Measurements from ENCODE around the gene NPHP4. TPM values are rescaled to one million over a fixed set of nuclear protein-coding genes. Genes with fewer than 3 reads are reported as not detected.

Gene NPHP4
- total and polyA plus RNA-seq, 2 donors (not counting 3 experiments of a cell fraction or from before 2014, with no cell fraction given) = 4.4 to 11.7 TPM

DNA sequence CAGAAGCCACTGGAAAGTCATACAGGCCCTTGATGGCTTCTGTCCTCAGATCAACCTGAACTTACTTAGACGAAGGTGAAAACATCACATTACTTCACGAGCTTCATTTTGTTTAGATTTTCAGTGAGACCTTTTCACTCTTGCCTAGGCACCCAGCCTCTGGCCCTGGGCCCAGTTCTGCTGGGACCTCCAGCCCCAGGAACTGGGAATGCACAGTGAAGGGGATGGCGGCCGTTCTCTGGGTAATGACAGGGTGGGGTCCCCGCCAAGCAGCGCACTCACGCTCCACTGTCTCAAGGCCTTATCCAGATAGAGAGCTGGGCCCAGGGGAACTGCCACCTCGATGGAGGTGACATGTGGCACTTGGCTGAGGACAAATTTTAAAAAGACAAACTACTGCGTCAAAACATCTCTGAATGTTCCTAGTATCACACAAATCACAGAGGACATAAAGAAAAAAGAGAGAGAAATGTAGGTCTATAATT lies 54.8 kb downstream of the NPHP4 start:
- Histone ChIP-seq H3K4me2 (ENCODE audit: insufficient read depth, low read length) (no peak overlapping the region), H3K27ac (ENCODE audit: insufficient read depth, low read depth, low read length) (no peak overlapping the region), H3K79me2 (ENCODE audit: control insufficient read depth, insufficient read depth, low read length) (no peaks in the 10 kb centered on the region), H3K9me3 (replicated peaks; ENCODE audit: control insufficient read depth, insufficient read depth, low read length) (no peaks in the 10 kb centered on the region), H2AFZ (ENCODE audit: low read depth, low read length) (no peak overlapping the region), H3K9me1 (replicated peaks; ENCODE audit: control insufficient read depth, extremely low read depth, insufficient read depth, low read length) (no peaks in the 10 kb centered on the region), H3K4me3 (replicated peaks in 1 of 3; ENCODE audit: insufficient read depth in 1 of 3, low read depth in 1 of 3, low read length in 3 of 3) (no peak overlapping the region), H4K20me1 (replicated peaks; ENCODE audit: control insufficient read depth, extremely low read depth, insufficient read depth, low read length) (no peaks in the 10 kb centered on the region), H3K9ac (replicated peaks; ENCODE audit: extremely low read depth, insufficient read depth, low read length) (no peak overlapping the region), H3K36me3 (ENCODE audit: control insufficient read depth in 2 of 2, extremely low read depth in 1 of 2, insufficient read depth in 2 of 2, low read length in 2 of 2) (peaks cover 0 to 4% of the 10 kb centered on the region in 2 experiments), H3K27me3 (ENCODE audit: control insufficient read depth in 2 of 2, insufficient read depth in 2 of 2, low read length in 2 of 2) (no peaks in the 10 kb centered on the region), H3K4me1 (ENCODE audit: control insufficient read depth, extremely low read depth, insufficient read depth, low read length) (no peaks in the 10 kb centered on the region)
- ChIA-PET CTCF (no interaction called here), POLR2A (no interaction called here)
- no peak for DNase-seq (ENCODE audit: low read depth, low spot score)
- intact Hi-C loops (cut with micrococcal nuclease) (no loop called here), dilution Hi-C loops (cut with MboI; ENCODE audit: extremely low pct_ligation_motif_present, low sequenced_read_pairs) (no loop called here)
- no TSS peak for BruUV-seq (replicated peaks)
- TF ChIP-seq POLR2AphosphoS5 (IDR thresholded peaks at IDR 0.05; ENCODE audit: insufficient read depth, low read depth, low read length) = no peak
- no peak for TF ChIP-seq EZH2 (IDR thresholded peaks at IDR 0.05; ENCODE audit: borderline replicate concordance, low read depth, low read length, severe bottlenecking)
- no peak for TF ChIP-seq JUN (IDR thresholded peaks at IDR 0.05; ENCODE audit: borderline replicate concordance, insufficient read depth, insufficient read length, low read depth)
- no peak for TF ChIP-seq FOS (IDR thresholded peaks at IDR 0.05; ENCODE audit: borderline replicate concordance, insufficient read depth, low read length)
- no peak for TF ChIP-seq GATA2 (IDR thresholded peaks at IDR 0.05; ENCODE audit: insufficient read depth, insufficient read length, low read depth, low read length)
- no peak for TF ChIP-seq POLR2A (IDR thresholded peaks at IDR 0.05; ENCODE audit: low read depth, low read length)
- TF ChIP-seq, protein P1, sequence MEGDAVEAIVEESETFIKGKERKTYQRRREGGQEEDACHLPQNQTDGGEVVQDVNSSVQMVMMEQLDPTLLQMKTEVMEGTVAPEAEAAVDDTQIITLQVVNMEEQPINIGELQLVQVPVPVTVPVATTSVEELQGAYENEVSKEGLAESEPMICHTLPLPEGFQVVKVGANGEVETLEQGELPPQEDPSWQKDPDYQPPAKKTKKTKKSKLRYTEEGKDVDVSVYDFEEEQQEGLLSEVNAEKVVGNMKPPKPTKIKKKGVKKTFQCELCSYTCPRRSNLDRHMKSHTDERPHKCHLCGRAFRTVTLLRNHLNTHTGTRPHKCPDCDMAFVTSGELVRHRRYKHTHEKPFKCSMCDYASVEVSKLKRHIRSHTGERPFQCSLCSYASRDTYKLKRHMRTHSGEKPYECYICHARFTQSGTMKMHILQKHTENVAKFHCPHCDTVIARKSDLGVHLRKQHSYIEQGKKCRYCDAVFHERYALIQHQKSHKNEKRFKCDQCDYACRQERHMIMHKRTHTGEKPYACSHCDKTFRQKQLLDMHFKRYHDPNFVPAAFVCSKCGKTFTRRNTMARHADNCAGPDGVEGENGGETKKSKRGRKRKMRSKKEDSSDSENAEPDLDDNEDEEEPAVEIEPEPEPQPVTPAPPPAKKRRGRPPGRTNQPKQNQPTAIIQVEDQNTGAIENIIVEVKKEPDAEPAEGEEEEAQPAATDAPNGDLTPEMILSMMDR (IDR thresholded peaks at IDR 0.05; ENCODE audit: extremely low read depth in 1 of 2, insufficient read depth in 1 of 2, low read depth in 1 of 2, low read length in 2 of 2) = no peak
- TF ChIP-seq, protein P2, sequence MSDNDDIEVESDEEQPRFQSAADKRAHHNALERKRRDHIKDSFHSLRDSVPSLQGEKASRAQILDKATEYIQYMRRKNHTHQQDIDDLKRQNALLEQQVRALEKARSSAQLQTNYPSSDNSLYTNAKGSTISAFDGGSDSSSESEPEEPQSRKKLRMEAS (IDR thresholded peaks at IDR 0.05; ENCODE audit: insufficient read depth, insufficient read length) = no peak
- TF ChIP-seq MYC (IDR thresholded peaks at IDR 0.05; ENCODE audit: low read depth, low read length) = no peak
- FAIRE-seq = no peak

Measured in endothelial cell of umbilical vein (primary cell).